ENCODE data around the gene NRDC. TPM values are rescaled to one million over a fixed set of nuclear protein-coding genes. Genes with fewer than 3 reads are reported as not detected.

Gene NRDC
- total and polyA plus RNA-seq, 9 of the 15 experiments (the other 6 are each of a cell fraction or from before 2014, with no cell fraction given): 102 to 371 (median 201) TPM

DNA sequence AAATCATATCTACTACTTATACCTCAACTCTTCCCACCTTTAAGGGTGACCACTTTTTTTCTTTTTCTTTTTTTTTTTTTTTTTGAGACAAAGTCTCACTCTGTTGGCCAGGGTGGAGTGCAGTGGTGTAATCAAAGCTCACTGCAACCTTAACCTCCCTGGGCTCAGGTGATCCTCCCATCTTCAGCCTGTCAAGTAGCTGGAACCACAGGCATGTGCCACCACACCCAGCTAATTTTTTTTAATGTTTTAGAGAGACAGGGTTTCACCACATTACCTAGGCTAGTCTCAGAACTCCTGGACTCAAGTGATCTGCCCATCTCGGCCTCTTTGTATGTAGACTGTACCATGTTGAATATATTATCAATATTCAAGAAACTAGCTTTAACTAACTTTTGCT lies 39.4 kb downstream of the NRDC start:
- peaks cover 58% of the 10 kb centered on the region for H3K79me2 ChIP-seq (ENCODE audit: control insufficient read depth, insufficient read depth, low read length)
- H3K9ac ChIP-seq (ENCODE audit: insufficient read depth in 1 of 2, low read depth in 2 of 2, low read length in 2 of 2): no peak overlapping the region
- no peak overlapping the region for H3K4me3 ChIP-seq
- no peaks in the 10 kb centered on the region for H3K27me3 ChIP-seq (ENCODE audit: control insufficient read depth in 2 of 2, insufficient read depth in 2 of 2, low read length in 2 of 2)
- intact Hi-C loops (cut with micrococcal nuclease): no loop called here
- CTCF ChIA-PET (ENCODE audit: low intra/inter-chr PET ratio): interaction anchor here (0.6 kb wide), 1 partner anchor 29 kb away, joined by 3 read pairs; no protein-coding TSS in a partner anchor
- H2AFZ ChIP-seq (ENCODE audit: low read depth, low read length): no peak overlapping the region
- TF ChIP-seq POLR2G (IDR thresholded peaks at IDR 0.05; ENCODE audit: low read depth, low read length): no peak
- TF ChIP-seq ELK3 (CRISPR knock-in tag; IDR thresholded peaks at IDR 0.05): no peak
- no peak for TF ChIP-seq ZNF347 (CRISPR knock-in tag; IDR thresholded peaks at IDR 0.05; ENCODE audit: low read depth)
- no peak for TF ChIP-seq MEF2D (tag; conservative IDR thresholded peaks at IDR 0.05; ENCODE audit: low read depth)
- TF ChIP-seq PHB2 (IDR thresholded peaks at IDR 0.05; ENCODE audit: low read depth): no peak
- TF ChIP-seq, protein P1, sequence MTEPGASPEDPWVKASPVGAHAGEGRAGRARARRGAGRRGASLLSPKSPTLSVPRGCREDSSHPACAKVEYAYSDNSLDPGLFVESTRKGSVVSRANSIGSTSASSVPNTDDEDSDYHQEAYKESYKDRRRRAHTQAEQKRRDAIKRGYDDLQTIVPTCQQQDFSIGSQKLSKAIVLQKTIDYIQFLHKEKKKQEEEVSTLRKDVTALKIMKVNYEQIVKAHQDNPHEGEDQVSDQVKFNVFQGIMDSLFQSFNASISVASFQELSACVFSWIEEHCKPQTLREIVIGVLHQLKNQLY (CRISPR knock-in tag; conservative IDR thresholded peaks at IDR 0.05): no peak
- ATAC-seq (no peak), FAIRE-seq (no peak), DNase-seq (ENCODE audit: extremely low read depth in 1 of 4, low spot score in 3 of 4) (no peak)
- no peaks in the 10 kb centered on the region for H4K20me1 ChIP-seq (replicated peaks; ENCODE audit: control insufficient read depth, insufficient read depth, low read length)
- in situ Hi-C loops (cut with MboI): no loop called here
- H3K9me3 ChIP-seq (replicated peaks; ENCODE audit: control insufficient read depth, insufficient read depth, low read depth, low read length): no peaks in the 10 kb centered on the region
- no peak overlapping the region for H3K27ac ChIP-seq (ENCODE audit: extremely low read depth, low read depth, low read length)
- no peak overlapping the region for H3K4me2 ChIP-seq (ENCODE audit: insufficient read depth, low read length)
- POLR2A ChIA-PET: interaction anchor here (1.9 to 2.2 kb wide), 2 partner anchors 12 to 31 kb away, joined by 5 to 11 read pairs; no protein-coding TSS in a partner anchor
- H3K9me1 ChIP-seq (ENCODE audit: control insufficient read depth, insufficient read depth, low read length): no peaks in the 10 kb centered on the region
- BruUV-seq (replicated peaks): no TSS peak
- WGBS (ENCODE audit: insufficient coverage, low coverage, missing lambda C conversion rate): 89% methylated on average over 1 of the region's 1 CpG
- H3K4me1 ChIP-seq (replicated peaks in 1 of 2; ENCODE audit: control insufficient read depth in 2 of 2, insufficient read depth in 2 of 2, low read length in 2 of 2): 0 out of 5 replicates have a peak, but pooled peaks cover 0 to 4% of the 10 kb centered on the region in 2 experiments
- peaks cover 67% of the 10 kb centered on the region for H3K36me3 ChIP-seq (ENCODE audit: control insufficient read depth, insufficient read depth, low read length)
